CD4-positive, alpha-beta T cell treated with Interleukin-17A for 1 hour (primary cell): ENCODE measurements around the gene RAB11A.

Experiments used
- DNase-seq: peaks from one replicate; pipeline ENCODE4 v3.0.0-alpha.2; 2020

Gene RAB11A

GRCh38 chr15:65869126-65869953 is at the start of gene RAB11A:
RAB11A (plus strand) TSS chr15:65869491; CDS start chr15:65869586, 95 bp downstream.
- peak; percentile 94 for DNase-seq

- no peak for DNase-seq
Measured at GRCh38 chr15:65819563-65819960, 49.7 kb upstream of the RAB11A start.

- no peak for DNase-seq
Measured at GRCh38 chr15:65821070-65821469, 48.2 kb upstream of the RAB11A start.

GRCh38 chr15:65822316-65822715 is 47.0 kb upstream of the RAB11A start:
- DNase-seq: no peak

- DNase-seq: no peak
Measured at GRCh38 chr15:65824031-65824743, 45.1 kb upstream of the RAB11A start.

GRCh38 chr15:65824941-65825544 is 44.2 kb upstream of the RAB11A start:
- DNase-seq: no peak

GRCh38 chr15:65827065-65827464 is 42.2 kb upstream of the RAB11A start:
- peak; percentile 45 for DNase-seq

- DNase-seq: peak; percentile 86
Measured at GRCh38 chr15:65828585-65828984, 40.7 kb upstream of the RAB11A start.

- DNase-seq: peak; percentile 78
Measured at GRCh38 chr15:65829130-65829764, 40.0 kb upstream of the RAB11A start.

- peak; percentile 73 for DNase-seq
Measured at GRCh38 chr15:65832549-65833364, 36.5 kb upstream of the RAB11A start.

- no peak for DNase-seq
Measured at GRCh38 chr15:65833501-65834205, 35.6 kb upstream of the RAB11A start.

GRCh38 chr15:65834603-65835282 is 34.5 kb upstream of the RAB11A start:
- no peak for DNase-seq

- no peak for DNase-seq
Measured at GRCh38 chr15:65835447-65835846, 33.8 kb upstream of the RAB11A start.

- DNase-seq: peak; percentile 34
Measured at GRCh38 chr15:65836665-65837064, 32.6 kb upstream of the RAB11A start.

GRCh38 chr15:65837301-65838294 is 31.7 kb upstream of the RAB11A start:
- no peak for DNase-seq

- no peak for DNase-seq
Measured at GRCh38 chr15:65839354-65839901, 29.9 kb upstream of the RAB11A start.

GRCh38 chr15:65839985-65840384 is 29.3 kb upstream of the RAB11A start:
- DNase-seq: no peak

GRCh38 chr15:65841121-65841930 is 28.0 kb upstream of the RAB11A start:
- no peak for DNase-seq
